NCI-H1417 (cell line): ENCODE results near the gene GHRHR.

Experiments
- DNase-seq, 3 experiments: peaks; one replicate each; lab custom pipeline; 2025; lab: John Stamatoyannopoulos, UW

GHRHR gene

GRCh38 chr7:30963842-30964241, at the start of gene GHRHR:
TSS of gene GHRHR (plus strand) at chr7:30963953. CDS start at chr7:30964069, 116 bp downstream.
- DNase-seq, result no peak

- no peak for DNase-seq
Measured at GRCh38 chr7:30914596-30914995, 49.2 kb upstream of the GHRHR start.

GRCh38 chr7:30915005-30915601, 48.6 kb upstream of the GHRHR start:
- no peak for DNase-seq

- no peak for DNase-seq
Measured at GRCh38 chr7:30915751-30916150, 48.0 kb upstream of the GHRHR start.

GRCh38 chr7:30916255-30916654, 47.5 kb upstream of the GHRHR start:
- no peak for DNase-seq

- DNase-seq, result no peak
Measured at GRCh38 chr7:30916767-30917166, 47.0 kb upstream of the GHRHR start.

GRCh38 chr7:30917216-30917893, 46.4 kb upstream of the GHRHR start:
- no peak for DNase-seq

GRCh38 chr7:30918676-30919075, 45.1 kb upstream of the GHRHR start:
- DNase-seq, result no peak

GRCh38 chr7:30920021-30920583, 43.7 kb upstream of the GHRHR start:
- peak; percentile 43 to 80 (median 74) for DNase-seq

GRCh38 chr7:30920584-30921539, 42.9 kb upstream of the GHRHR start:
- DNase-seq, result peak in 1 of 3 experiments; percentile 75

GRCh38 chr7:30921540-30922401, 42.0 kb upstream of the GHRHR start:
- no peak for DNase-seq

- no peak for DNase-seq
Measured at GRCh38 chr7:30922596-30922995, 41.2 kb upstream of the GHRHR start.

GRCh38 chr7:30923009-30923773, 40.6 kb upstream of the GHRHR start:
- no peak for DNase-seq

GRCh38 chr7:30923774-30924413, 39.9 kb upstream of the GHRHR start:
- DNase-seq, result no peak

GRCh38 chr7:30924624-30925023, 39.1 kb upstream of the GHRHR start:
- DNase-seq, result no peak

GRCh38 chr7:30925117-30925516, 38.6 kb upstream of the GHRHR start:
- DNase-seq, result no peak

GRCh38 chr7:30925913-30926312, 37.8 kb upstream of the GHRHR start:
- no peak for DNase-seq

GRCh38 chr7:30926313-30926712, 37.4 kb upstream of the GHRHR start:
- no peak for DNase-seq

- no peak for DNase-seq
Measured at GRCh38 chr7:30927040-30927439, 36.7 kb upstream of the GHRHR start.

GRCh38 chr7:30927559-30927958, 36.2 kb upstream of the GHRHR start:
- no peak for DNase-seq
